ENCODE measurements around the gene FAM53B.

Gene FAM53B

GRCh38 chr10:124573726-124574455 is 170.3 kb downstream of the FAM53B start:
- DNase-seq = no peak

DNA sequence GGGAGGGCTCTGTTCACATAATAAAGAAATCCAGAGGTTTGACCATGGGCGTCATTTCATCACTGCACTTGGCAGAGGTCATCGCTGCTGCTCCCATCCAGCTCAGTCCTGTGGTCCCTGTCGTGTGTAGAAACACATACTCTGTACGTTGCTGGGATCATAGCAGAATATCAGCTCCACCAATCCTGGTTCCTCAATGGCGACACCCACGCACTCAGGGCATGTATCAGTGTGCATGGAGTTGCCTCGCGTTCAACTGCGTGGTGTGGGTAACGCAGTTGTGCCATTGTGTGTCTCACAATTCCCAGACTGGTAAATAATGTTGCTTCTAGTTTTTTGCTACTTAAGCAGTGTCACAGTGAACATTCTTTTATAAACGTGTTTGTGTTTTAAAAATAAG is 171.4 kb downstream of the FAM53B start:
- no peak for DNase-seq

- no peak for DNase-seq
Measured at GRCh38 chr10:124570646-124571045, 173.5 kb downstream of the FAM53B start.

- DNase-seq = no peak
Measured at GRCh38 chr10:124569623-124570470, 174.3 kb downstream of the FAM53B start.

All from NCI-H2171 (cell line).